Endothelial cell (in vitro differentiated cells): Measurements from ENCODE around the gene HDAC5. TPM values are rescaled to one million over a fixed set of nuclear protein-coding genes. Genes with fewer than 3 reads are reported as not detected.
A peak's percentile ranks its signal among the peaks of the same experiment; 100 is the strongest.

ENCODE experiments used
- DNase-seq: peaks from one replicate; pipeline ENCODE4 v3.0.0; 2021; ENCODE audit warnings: low spot score
- H3K27ac Mint-ChIP-seq: one replicate; pipeline ENCODE4 v1.8.0; 2021; ENCODE audit warnings: mixed read lengths, inconsistent platforms; ENCODE audit not compliant: unreplicated experiment
- H3K27me3 Mint-ChIP-seq: one replicate; pipeline ENCODE4 v1.8.0; 2021; ENCODE audit warnings: mild to moderate bottlenecking, moderate library complexity, mixed read lengths, inconsistent platforms; ENCODE audit not compliant: unreplicated experiment
- H3K36me3 Mint-ChIP-seq: one replicate; pipeline ENCODE4 v1.8.0; 2021; ENCODE audit warnings: mild to moderate bottlenecking, low read depth, mixed read lengths, inconsistent platforms; ENCODE audit not compliant: unreplicated experiment
- H3K4me1 Mint-ChIP-seq: one replicate; pipeline ENCODE4 v1.8.0; 2021; ENCODE audit warnings: mild to moderate bottlenecking, mixed read lengths, inconsistent platforms; ENCODE audit not compliant: unreplicated experiment
- H3K4me3 Mint-ChIP-seq: one replicate; pipeline ENCODE4 v1.8.0; 2021; ENCODE audit warnings: mild to moderate bottlenecking, mixed read lengths, inconsistent platforms; ENCODE audit not compliant: unreplicated experiment
- H3K9me3 Mint-ChIP-seq: one replicate; pipeline ENCODE4 v1.8.0; 2021; ENCODE audit warnings: mixed read lengths, inconsistent platforms; ENCODE audit not compliant: unreplicated experiment
- CTCF ChIP-seq: fragments of 200-600 bp; sonication (generic); IDR thresholded peaks from one replicate; pipeline ENCODE4 v1.5.0; 2021; ENCODE audit warnings: antibody characterized with exemption; ENCODE audit not compliant: unreplicated experiment
- total RNA-seq: library from RNA; stranded (reverse); fragmentation: NEBNext Ultra II Directional; extraction: Animal tissue kit (Norgen Biotek cat#: 25700); gene quantifications from one replicate; pipeline ENCODE4 v1.2.1, GENCODE V29; 2021; ENCODE audit not compliant: unreplicated experiment

Gene HDAC5
- total RNA-seq, 1 donor from 2014 or later, result 51.4 TPM

DNA sequence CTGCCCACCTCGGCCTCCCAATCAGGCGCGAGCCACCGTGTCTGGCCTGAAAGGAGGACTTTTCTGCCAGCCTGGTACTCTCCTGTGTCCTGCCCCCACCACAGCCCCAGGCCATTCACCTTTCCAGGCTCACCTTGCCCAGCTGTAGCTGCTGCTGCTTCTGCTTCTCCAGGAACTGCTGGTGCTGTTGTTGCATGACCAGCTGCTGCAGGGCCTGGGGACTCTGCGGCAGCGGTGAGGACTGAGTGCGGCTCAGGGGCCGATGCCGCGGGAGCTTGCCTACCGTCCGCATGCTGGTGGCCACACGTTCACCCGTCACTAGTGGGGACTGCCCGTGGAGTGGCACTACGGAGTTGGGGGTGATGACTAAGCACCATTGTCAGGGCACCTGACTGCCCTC lies 35.2 kb downstream of the HDAC5 start:
- Mint-ChIP-seq H3K27ac (no peak overlapping the region), H3K4me1 (peaks cover 22% of the 10 kb centered on the region), H3K27me3 (peaks cover 17% of the 10 kb centered on the region), H3K4me3 (no peak overlapping the region), H3K9me3 (no peaks in the 10 kb centered on the region), H3K36me3 (peaks cover 13% of the 10 kb centered on the region)
- DNase-seq, result no peak
- no peak for TF ChIP-seq CTCF

DNA sequence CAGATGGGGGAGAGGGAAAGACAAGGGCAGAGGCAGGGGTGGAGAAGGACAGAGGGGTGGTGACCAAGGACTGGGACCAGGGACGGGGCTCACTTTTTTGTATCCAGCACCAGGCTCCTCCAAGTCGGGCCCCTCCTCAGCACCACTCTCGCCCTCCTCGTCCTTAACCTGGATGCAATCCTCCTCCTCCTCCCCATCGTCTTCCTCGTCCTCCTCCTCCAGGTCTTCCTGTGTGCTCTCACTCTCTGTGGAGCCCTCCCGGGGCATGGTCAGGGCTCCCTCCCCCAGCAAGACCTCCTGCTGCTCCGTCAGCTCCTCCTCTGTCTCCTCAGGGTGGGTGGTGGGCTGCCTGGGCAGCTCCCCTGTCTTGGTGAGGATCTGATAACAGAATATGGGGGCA lies 36.1 kb downstream of the HDAC5 start:
- H3K36me3 Mint-ChIP-seq, result peaks cover 18% of the 10 kb centered on the region
- DNase-seq, result no peak

GRCh38 chr17:44086364-44087311 lies 36.8 kb downstream of the HDAC5 start:
- peaks cover 19% of the 10 kb centered on the region for H3K4me1 Mint-ChIP-seq
- no peak for DNase-seq
- H3K27me3 Mint-ChIP-seq, result peaks cover 17% of the 10 kb centered on the region
- H3K4me3 Mint-ChIP-seq, result no peak overlapping the region
- H3K36me3 Mint-ChIP-seq, result peaks cover 20% of the 10 kb centered on the region
- H3K27ac Mint-ChIP-seq, result peak overlapping the region; percentile 74
- TF ChIP-seq CTCF, result no peak
- no peaks in the 10 kb centered on the region for H3K9me3 Mint-ChIP-seq

More for the DNA sequence above, 36.1 kb downstream of the HDAC5 start:
- Mint-ChIP-seq H3K4me1 (peaks cover 22% of the 10 kb centered on the region), H3K27me3 (peaks cover 17% of the 10 kb centered on the region), H3K27ac (no peak overlapping the region), H3K9me3 (no peaks in the 10 kb centered on the region), H3K4me3 (no peak overlapping the region)
- no peak for TF ChIP-seq CTCF

- no peak overlapping the region for H3K4me3 Mint-ChIP-seq
- peaks cover 17% of the 10 kb centered on the region for H3K4me1 Mint-ChIP-seq
- no peak for DNase-seq
- TF ChIP-seq CTCF, result no peak
- no peaks in the 10 kb centered on the region for H3K9me3 Mint-ChIP-seq
- H3K27me3 Mint-ChIP-seq, result peaks cover 17% of the 10 kb centered on the region
- H3K27ac Mint-ChIP-seq, result peak overlapping the region; percentile 74
- peaks cover 18% of the 10 kb centered on the region for H3K36me3 Mint-ChIP-seq
These were observed 37.5 kb downstream of the HDAC5 start for GRCh38 chr17:44085908-44086307.

DNA sequence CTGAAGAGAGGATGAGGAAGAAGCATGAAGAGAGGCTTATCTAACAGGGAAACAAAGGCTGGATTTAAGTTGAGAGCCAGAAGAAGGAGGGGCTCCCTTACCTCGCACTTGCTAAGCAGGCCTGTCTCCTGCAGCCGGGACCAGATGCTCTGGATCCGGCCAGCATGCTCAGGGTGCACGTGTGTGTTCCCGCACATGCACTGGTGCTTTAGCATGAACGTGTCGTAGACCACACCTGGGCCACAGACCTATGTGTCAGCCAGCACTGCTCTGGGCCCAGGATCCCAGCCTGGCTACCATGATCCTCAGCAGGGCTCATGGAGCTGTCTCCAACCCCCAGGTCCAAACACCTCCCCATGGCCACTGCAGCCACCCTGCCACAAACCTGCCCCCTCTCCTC lies 38.5 kb downstream of the HDAC5 start:
- Mint-ChIP-seq H3K4me3 (peak overlapping the region; percentile 21), H3K27ac (peak overlapping the region; percentile 75), H3K27me3 (peaks cover 21% of the 10 kb centered on the region), H3K9me3 (no peaks in the 10 kb centered on the region), H3K4me1 (peaks cover 17% of the 10 kb centered on the region), H3K36me3 (peaks cover 20% of the 10 kb centered on the region)
- no peak for TF ChIP-seq CTCF
- DNase-seq, result no peak
